CD14-positive monocyte (primary cell): ENCODE results near the gene TNFSF9. TPM values are rescaled to one million over a fixed set of nuclear protein-coding genes. Genes with fewer than 3 reads are reported as not detected.

Source experiments
- DNase-seq, 3 donors: peaks; one replicate each; pipeline ENCODE4 v3.0.0-alpha.2; 2011 to 2022
- H2AFZ ChIP-seq: 2 replicates; pipeline ENCODE4 v1.6.0; 2012; ENCODE audit warnings: mild to moderate bottlenecking, low read depth, low read length, inconsistent platforms; ENCODE audit not compliant: insufficient read depth, poor library complexity, severe bottlenecking
- H3K27ac ChIP-seq, 2 donors: 1 replicate in 1 of 2; 2 replicates in 1 of 2; pipeline ENCODE4 v1.5.1; 2012 to 2013; ENCODE audit warnings: low read length in 2 of 2, control low read depth in 1 of 2, inconsistent platforms in 1 of 2, low read depth in 1 of 2, mild to moderate bottlenecking in 1 of 2
- H3K27me3 ChIP-seq, 2 donors: one replicate each; pipeline versions ENCODE4 v1.6.0 to v1.6.1; 2011 to 2013; ENCODE audit warnings: low read length in 2 of 2; ENCODE audit not compliant: control insufficient read depth in 2 of 2, insufficient read depth in 2 of 2
- H3K36me3 ChIP-seq, 2 donors: replicated peaks in 1 of 2; 1 replicate in 1 of 2; 2 replicates in 1 of 2; pipeline versions ENCODE4 v1.5.1 to v1.6.1; 2012 to 2013; ENCODE audit warnings: low read length in 2 of 2, control low read depth in 1 of 2, inconsistent platforms in 1 of 2, mild to moderate bottlenecking in 1 of 2; ENCODE audit not compliant: insufficient read depth in 2 of 2, control insufficient read depth in 1 of 2
- H3K4me1 ChIP-seq, 2 donors: 1 replicate in 1 of 2; 2 replicates in 1 of 2; pipeline versions ENCODE4 v1.5.1 to v1.6.1; 2012 to 2013; ENCODE audit warnings: low read length in 2 of 2, control low read depth in 1 of 2, inconsistent platforms in 1 of 2, mild to moderate bottlenecking in 1 of 2, moderate library complexity in 1 of 2; ENCODE audit not compliant: insufficient read depth in 2 of 2, control insufficient read depth in 1 of 2
- H3K4me2 ChIP-seq: replicated peaks from 2 replicates; pipeline ENCODE3; 2012; ENCODE audit warnings: low read length, moderate library complexity, mild to moderate bottlenecking; ENCODE audit not compliant: poor library complexity, severe bottlenecking; ENCODE audit errors: extremely low read depth
- H3K4me3 ChIP-seq, 3 experiments: fragments of 200-600 bp in 1 of 3; sonication (generic) in 1 of 3; replicated peaks in 1 of 3; 1 replicate in 2 of 3; 2 replicates in 1 of 3; pipeline ENCODE4 v1.5.1; 2011 to 2013; ENCODE audit warnings: low read length in 3 of 3, mild to moderate bottlenecking in 3 of 3, control low read depth in 2 of 3, low read depth in 2 of 3, inconsistent platforms in 1 of 3, moderate library complexity in 1 of 3
- H3K79me2 ChIP-seq: 2 replicates; pipeline ENCODE4 v1.6.0; 2012; ENCODE audit warnings: mild to moderate bottlenecking, control low read depth, inconsistent platforms, low read length, moderate library complexity; ENCODE audit not compliant: insufficient read depth
- H3K9ac ChIP-seq: 2 replicates; pipeline ENCODE4 v1.6.0; 2017; ENCODE audit warnings: low read length, mild to moderate bottlenecking; ENCODE audit not compliant: insufficient read depth, poor library complexity, severe bottlenecking
- H3K9me3 ChIP-seq, 2 donors: replicated peaks in 1 of 2; 1 replicate in 1 of 2; 2 replicates in 1 of 2; pipeline versions ENCODE4 v1.5.1 to v1.6.1; 2012 to 2013; ENCODE audit warnings: low read length in 2 of 2, control low read depth in 1 of 2; ENCODE audit not compliant: control insufficient read depth in 1 of 2, insufficient read depth in 1 of 2
- H4K20me1 ChIP-seq: 2 replicates; pipeline ENCODE4 v1.6.0; 2012; ENCODE audit warnings: mild to moderate bottlenecking, low read length, control low read depth, moderate library complexity; ENCODE audit not compliant: insufficient read depth
- H3K27ac Mint-ChIP-seq, 7 donors: one replicate each; pipeline ENCODE4 v1.8.0; 2020; ENCODE audit warnings: mild to moderate bottlenecking in 7 of 7, mixed read lengths in 7 of 7, moderate library complexity in 6 of 7, inconsistent platforms in 2 of 7
- H3K27me3 Mint-ChIP-seq, 3 donors: one replicate each; pipeline ENCODE4 v1.8.0; 2021 to 2022; ENCODE audit warnings: low read depth in 3 of 3, mild to moderate bottlenecking in 3 of 3, mixed read lengths in 3 of 3, moderate library complexity in 3 of 3, inconsistent platforms in 1 of 3
- H3K36me3 Mint-ChIP-seq, 2 donors: one replicate each; pipeline ENCODE4 v1.8.0; 2020; ENCODE audit warnings: mixed read lengths in 2 of 2, inconsistent platforms in 1 of 2, mild to moderate bottlenecking in 1 of 2
- H3K4me1 Mint-ChIP-seq: one replicate; pipeline ENCODE4 v1.8.0; 2020; ENCODE audit warnings: mild to moderate bottlenecking, mixed read lengths
- H3K4me3 Mint-ChIP-seq, 2 donors: one replicate each; pipeline ENCODE4 v1.8.0; 2020; ENCODE audit warnings: mild to moderate bottlenecking in 2 of 2, mixed read lengths in 2 of 2, moderate library complexity in 1 of 2
- H3K9me3 Mint-ChIP-seq, 7 donors: one replicate each; pipeline ENCODE4 v1.8.0; 2020 to 2022; ENCODE audit warnings: mixed read lengths in 7 of 7, mild to moderate bottlenecking in 6 of 7, moderate library complexity in 6 of 7, inconsistent platforms in 2 of 7
- CTCF ChIP-seq: fragments of 200-600 bp; IDR thresholded peaks from one replicate; pipeline ENCODE4 v1.8.0; 2022; ENCODE audit warnings: antibody characterized with exemption, mild to moderate bottlenecking
- WGBS: methylation state at CpG from one replicate; pipeline ENCODE4 v1.1.5; 2013; ENCODE audit warnings: missing lambda C conversion rate; ENCODE audit not compliant: insufficient coverage; 5-methylcytosine and 5-hydroxymethylcytosine counted together
- intact Hi-C, 2 donors: fragments of 100-400 bp; cut with micrococcal nuclease; formaldehyde crosslinking; loops; one replicate each; pipeline versions ENCODE4 v1.15.0 to v1.15.1; 2023
- polyA plus RNA-seq, 3 donors: library from polyadenylated mRNA; depleted of rRNA in 1 of 3; unstranded in 2 of 3; stranded (reverse) in 1 of 3; fragments of 300-500 nt in 2 of 3; fragments of >200 nt in 1 of 3; fragmentation: Illumina TruSeq in 2 of 3; gene quantifications; 1 replicate in 2 of 3; 2 replicates in 1 of 3; pipeline ENCODE4 v1.2.3, GENCODE V29; 2012 to 2021

Gene TNFSF9
- polyA plus RNA-seq, 3 donors: 3.7 to 4.9 (median 4.3) TPM

- Histone ChIP-seq H4K20me1 (no peaks in the 10 kb centered on the region), H3K9me3 (no peaks in the 10 kb centered on the region), H3K27ac (no peak overlapping the region), H3K9ac (no peak overlapping the region), H3K4me3 (no peak overlapping the region), H3K79me2 (peaks cover 13% of the 10 kb centered on the region), H2AFZ (no peak overlapping the region), H3K36me3 (no peaks in the 10 kb centered on the region), H3K4me2 (no peak overlapping the region), H3K27me3 (no peaks in the 10 kb centered on the region), H3K4me1 (peaks cover 15 to 21% of the 10 kb centered on the region in 2 donors)
- Mint-ChIP-seq H3K4me3 (no peak overlapping the region), H3K9me3 (peaks cover 0 to 5% (median 0%) of the 10 kb centered on the region in 7 donors), H3K36me3 (peaks cover 4% of the 10 kb centered on the region in 2 donors), H3K27ac (no peak overlapping the region), H3K27me3 (peaks cover 3 to 8% (median 3%) of the 10 kb centered on the region in 3 donors), H3K4me1 (peaks cover 30% of the 10 kb centered on the region)
- intact Hi-C loops: no loop called here
- TF ChIP-seq CTCF: no peak
- no CpG with 5 or more reads among the region's 7 CpGs for WGBS
- no peak for DNase-seq
Observed at GRCh38 chr19:6484831-6485230, 46.0 kb upstream of the TNFSF9 start.

GRCh38 chr19:6489278-6490061 lies 41.4 kb upstream of the TNFSF9 start:
- H3K27me3 Mint-ChIP-seq: peaks cover 4 to 9% (median 7%) of the 10 kb centered on the region in 3 donors
- WGBS: 47% methylated on average over 3 of the region's 15 CpGs
- peaks cover 0 to 3% of the 10 kb centered on the region in 2 donors for H3K36me3 Mint-ChIP-seq
- peaks cover 9 to 17% (median 10%) of the 10 kb centered on the region in 7 donors for H3K9me3 Mint-ChIP-seq
- peak overlapping the region in 2 of 7 donors; percentile 21 to 23 for H3K27ac Mint-ChIP-seq
- H4K20me1 ChIP-seq: no peaks in the 10 kb centered on the region
- H3K4me3 ChIP-seq: no peak overlapping the region
- peaks cover 10 to 11% of the 10 kb centered on the region in 2 donors for H3K9me3 ChIP-seq
- intact Hi-C loops: no loop called here
- no peak overlapping the region for H3K9ac ChIP-seq
- H3K4me1 ChIP-seq: no peaks in the 10 kb centered on the region
- H3K27ac ChIP-seq: no peak overlapping the region
- H3K27me3 ChIP-seq: no peaks in the 10 kb centered on the region
- peak overlapping the region in 1 of 2 donors; percentile 39 for H3K4me3 Mint-ChIP-seq
- no peaks in the 10 kb centered on the region for H3K79me2 ChIP-seq
- TF ChIP-seq CTCF: no peak
- peaks cover 8% of the 10 kb centered on the region for H3K4me1 Mint-ChIP-seq
- H3K36me3 ChIP-seq: no peaks in the 10 kb centered on the region
- no peak overlapping the region for H3K4me2 ChIP-seq
- peak overlapping the region; percentile 2 for H2AFZ ChIP-seq
- no peak for DNase-seq
